Neural cell (in vitro differentiated cells): ENCODE data around the gene TMOD4. TPM values are rescaled to one million over a fixed set of nuclear protein-coding genes. Genes with fewer than 3 reads are reported as not detected.
A peak's percentile ranks its signal among the peaks of the same experiment; 100 is the strongest.

Experiments
- H2AFZ ChIP-seq: fragments of 200-600, 300-800 bp; sonication (generic), shearing (Covaris generic); 2 replicates; pipeline ENCODE4 v1.6.0; 2014; ENCODE audit warnings: low read depth, mild to moderate bottlenecking, antibody characterized with exemption, low read length, moderate library complexity
- H3F3A ChIP-seq: fragments of 200-600 bp; shearing (Covaris generic); 2 replicates; pipeline ENCODE4 v1.6.1; 2016; ENCODE audit warnings: mild to moderate bottlenecking, moderate library complexity, mixed read lengths, antibody characterized with exemption, low read length; ENCODE audit not compliant: insufficient read depth, poor library complexity, severe bottlenecking
- H3K27ac ChIP-seq: fragments of 200-600, 300-800 bp; sonication (generic), shearing (Covaris generic); 2 replicates; pipeline ENCODE4 v1.5.1; 2014; ENCODE audit warnings: mild to moderate bottlenecking, low read length, moderate library complexity
- H3K27me3 ChIP-seq: fragments of 300-800, 200-600 bp; sonication (generic), shearing (Covaris generic); 2 replicates; pipeline ENCODE4 v1.6.0; 2014; ENCODE audit warnings: mild to moderate bottlenecking, low read depth, low read length, moderate library complexity; ENCODE audit not compliant: insufficient read depth
- H3K36me3 ChIP-seq: fragments of 300-800, 200-600 bp; sonication (generic), shearing (Covaris generic); 2 replicates; pipeline ENCODE4 v1.5.1; 2014; ENCODE audit warnings: mild to moderate bottlenecking, antibody characterized with exemption, low read length, moderate library complexity; ENCODE audit not compliant: insufficient read depth
- H3K4me2 ChIP-seq: fragments of 300-800, 200-600 bp; sonication (generic), shearing (Covaris generic); 2 replicates; pipeline ENCODE4 v1.6.0; 2014; ENCODE audit warnings: mild to moderate bottlenecking, low read length
- H3K4me3 ChIP-seq: fragments of 300-800, 200-600 bp; sonication (generic), shearing (Covaris generic); 2 replicates; pipeline ENCODE4 v1.5.1; 2014; ENCODE audit warnings: mild to moderate bottlenecking, low read length, moderate library complexity
- H3K79me2 ChIP-seq: fragments of 200-600 bp; shearing (Covaris generic); replicated peaks from 2 replicates; pipeline ENCODE4 v1.6.0; 2014; ENCODE audit warnings: mild to moderate bottlenecking, low read length, moderate library complexity; ENCODE audit not compliant: insufficient read depth
- H3K9ac ChIP-seq: fragments of 300-800, 200-600 bp; sonication (generic), shearing (Covaris generic); 2 replicates; pipeline ENCODE4 v1.6.1; 2016; ENCODE audit warnings: mild to moderate bottlenecking, low read length, mixed read lengths
- H3K9me2 ChIP-seq: fragments of 200-600 bp; shearing (Covaris generic); 2 replicates; pipeline ENCODE4 v1.6.1; 2016; ENCODE audit warnings: mild to moderate bottlenecking, low read length, mixed read lengths; ENCODE audit not compliant: insufficient read depth
- H3K9me3 ChIP-seq: fragments of 200-600, 300-800 bp; sonication (generic), shearing (Covaris generic); 2 replicates; pipeline ENCODE4 v1.6.1; 2016; ENCODE audit warnings: mild to moderate bottlenecking, mixed run types, low read length, moderate library complexity, mixed read lengths
- H4K20me1 ChIP-seq: fragments of 200-600 bp; shearing (Covaris generic); 2 replicates; pipeline ENCODE4 v1.6.1; 2016; ENCODE audit warnings: mild to moderate bottlenecking, mixed run types; ENCODE audit not compliant: insufficient read depth
- EP300 ChIP-seq: fragments of 450-650 bp; conservative IDR thresholded peaks from 2 replicates; pipeline ENCODE4 v1.6.1; 2014; ENCODE audit warnings: antibody characterized with exemption, mild to moderate bottlenecking, moderate library complexity; ENCODE audit not compliant: poor library complexity, severe bottlenecking
- EZH2 ChIP-seq: fragments of 200-600, 300-800 bp; shearing (Covaris generic), sonication (generic); IDR thresholded peaks from 2 replicates; pipeline ENCODE4 v1.6.1; 2014; ENCODE audit warnings: antibody characterized with exemption, low read length, borderline replicate concordance, mild to moderate bottlenecking; ENCODE audit not compliant: insufficient read depth, poor library complexity, severe bottlenecking
- MXI1 ChIP-seq: fragments of 450-650 bp; conservative IDR thresholded peaks from 2 replicates; pipeline ENCODE4 v1.6.1; 2014; ENCODE audit warnings: antibody characterized with exemption, mild to moderate bottlenecking; ENCODE audit not compliant: poor library complexity, severe bottlenecking
- POLR2AphosphoS5 ChIP-seq: IDR thresholded peaks from 2 replicates; pipeline ENCODE4 v1.6.1; 2012
- RAD21 ChIP-seq: fragments of 450-650 bp; conservative IDR thresholded peaks from 2 replicates; pipeline ENCODE4 v1.6.1; 2014; ENCODE audit warnings: antibody characterized with exemption, mild to moderate bottlenecking, moderate library complexity
- REST ChIP-seq: IDR thresholded peaks from 2 replicates; pipeline ENCODE4 v1.6.1; 2012; ENCODE audit warnings: borderline replicate concordance
- SMC3 ChIP-seq: fragments of 450-650 bp; conservative IDR thresholded peaks from 2 replicates; pipeline ENCODE4 v1.6.1; 2014; ENCODE audit warnings: antibody characterized with exemption, mild to moderate bottlenecking, moderate library complexity; ENCODE audit not compliant: poor library complexity
- TAF1 ChIP-seq: IDR thresholded peaks from 2 replicates; pipeline ENCODE4 v1.6.1; 2012; ENCODE audit warnings: low read depth
- polyA plus RNA-seq: library from polyadenylated mRNA; depleted of rRNA; stranded (reverse); fragments of >200 nt; gene quantifications from 2 replicates; pipeline ENCODE4 v1.2.3, GENCODE V29; 2014
- TF ChIP-seq, protein P1 (sequence below): fragments of 450-650 bp; IDR thresholded peaks from 2 replicates; pipeline ENCODE4 v1.5.1; 2014; ENCODE audit warnings: antibody characterized with exemption, mild to moderate bottlenecking, moderate library complexity; ENCODE audit not compliant: poor library complexity, severe bottlenecking

Gene TMOD4
- polyA plus RNA-seq, 1 donor from 2014 or later, result not detected

- Histone ChIP-seq H3K4me3 (no peak overlapping the region), H3K27me3 (no peaks in the 10 kb centered on the region), H2AFZ (no peak overlapping the region), H3K79me2 (peaks cover 10% of the 10 kb centered on the region), H3K9me2 (no peaks in the 10 kb centered on the region), H3K9me3 (no peaks in the 10 kb centered on the region), H3K4me2 (no peak overlapping the region), H3K9ac (no peak overlapping the region), H3K36me3 (no peaks in the 10 kb centered on the region), H3F3A (no peaks in the 10 kb centered on the region), H4K20me1 (no peaks in the 10 kb centered on the region), H3K27ac (no peak overlapping the region)
- TF ChIP-seq MXI1 (no peak), RAD21 (no peak), REST (no peak), POLR2AphosphoS5 (no peak), EP300 (no peak), SMC3 (no peak), TAF1 (no peak), EZH2 (no peak)
- TF ChIP-seq, protein P1, sequence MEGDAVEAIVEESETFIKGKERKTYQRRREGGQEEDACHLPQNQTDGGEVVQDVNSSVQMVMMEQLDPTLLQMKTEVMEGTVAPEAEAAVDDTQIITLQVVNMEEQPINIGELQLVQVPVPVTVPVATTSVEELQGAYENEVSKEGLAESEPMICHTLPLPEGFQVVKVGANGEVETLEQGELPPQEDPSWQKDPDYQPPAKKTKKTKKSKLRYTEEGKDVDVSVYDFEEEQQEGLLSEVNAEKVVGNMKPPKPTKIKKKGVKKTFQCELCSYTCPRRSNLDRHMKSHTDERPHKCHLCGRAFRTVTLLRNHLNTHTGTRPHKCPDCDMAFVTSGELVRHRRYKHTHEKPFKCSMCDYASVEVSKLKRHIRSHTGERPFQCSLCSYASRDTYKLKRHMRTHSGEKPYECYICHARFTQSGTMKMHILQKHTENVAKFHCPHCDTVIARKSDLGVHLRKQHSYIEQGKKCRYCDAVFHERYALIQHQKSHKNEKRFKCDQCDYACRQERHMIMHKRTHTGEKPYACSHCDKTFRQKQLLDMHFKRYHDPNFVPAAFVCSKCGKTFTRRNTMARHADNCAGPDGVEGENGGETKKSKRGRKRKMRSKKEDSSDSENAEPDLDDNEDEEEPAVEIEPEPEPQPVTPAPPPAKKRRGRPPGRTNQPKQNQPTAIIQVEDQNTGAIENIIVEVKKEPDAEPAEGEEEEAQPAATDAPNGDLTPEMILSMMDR, result no peak
These were observed 4.6 kb downstream of the TMOD4 start for GRCh38 chr1:151171190-151171589.

- H3F3A ChIP-seq, result peaks cover 3% of the 10 kb centered on the region
- H3K9ac ChIP-seq, result peak overlapping the region; percentile 83
- no peaks in the 10 kb centered on the region for H3K27me3 ChIP-seq
- H4K20me1 ChIP-seq, result no peaks in the 10 kb centered on the region
- TF ChIP-seq POLR2AphosphoS5, result no peak
- no peak for TF ChIP-seq MXI1
- TF ChIP-seq RAD21, result no peak
- TF ChIP-seq, protein P1, result no peak
- TF ChIP-seq REST, result no peak
- TF ChIP-seq SMC3, result no peak
- TF ChIP-seq EP300, result no peak
- TF ChIP-seq EZH2, result no peak
- H3K4me3 ChIP-seq, result peak overlapping the region; percentile 88
- peak overlapping the region; percentile 76 for H3K4me2 ChIP-seq
- no peaks in the 10 kb centered on the region for H3K36me3 ChIP-seq
- no peak overlapping the region for H3K27ac ChIP-seq
- H3K79me2 ChIP-seq, result peaks cover 20% of the 10 kb centered on the region
- no peaks in the 10 kb centered on the region for H3K9me2 ChIP-seq
- no peaks in the 10 kb centered on the region for H3K9me3 ChIP-seq
- H2AFZ ChIP-seq, result no peak overlapping the region
These were observed 8.7 kb downstream of the TMOD4 start for GRCh38 chr1:151167116-151167515.
